Mononuclear cell (primary cell): ENCODE results near the gene SCUBE1. TPM values are rescaled to one million over a fixed set of nuclear protein-coding genes. Genes with fewer than 3 reads are reported as not detected.

ENCODE experiments used
- H3K27me3 ChIP-seq: 2 replicates; pipeline ENCODE4 v1.6.0; 2011; ENCODE audit warnings: low read length, control low read depth; ENCODE audit not compliant: insufficient read depth
- H3K4me1 ChIP-seq: 2 replicates; pipeline ENCODE4 v1.5.1; 2011; ENCODE audit warnings: mild to moderate bottlenecking, low read length, control low read depth; ENCODE audit not compliant: insufficient read depth
- H3K4me3 ChIP-seq: 2 replicates; pipeline ENCODE4 v1.5.1; 2011; ENCODE audit warnings: mild to moderate bottlenecking, low read length, moderate library complexity
- H3K9me3 ChIP-seq: 2 replicates; pipeline ENCODE4 v1.5.1; 2011; ENCODE audit warnings: low read depth, mild to moderate bottlenecking, control low read depth, low read length
- total RNA-seq: library from RNA; depleted of rRNA; stranded (reverse); fragments of >200 nt; gene quantifications from one replicate; pipeline ENCODE4 v1.2.3, GENCODE V29; 2012

The SCUBE1 gene
- total RNA-seq, 1 donor = 0.94 TPM

- Histone ChIP-seq H3K4me1 (peaks cover 31% of the 10 kb centered on the region), H3K27me3 (no peaks in the 10 kb centered on the region), H3K9me3 (no peaks in the 10 kb centered on the region), H3K4me3 (no peak overlapping the region)
These were observed 82.6 kb downstream of the SCUBE1 start for GRCh38 chr22:43260331-43261231.

- H3K27me3 ChIP-seq = no peaks in the 10 kb centered on the region
- H3K4me1 ChIP-seq = peaks cover 7% of the 10 kb centered on the region
- H3K4me3 ChIP-seq = no peak overlapping the region
- no peaks in the 10 kb centered on the region for H3K9me3 ChIP-seq
These were observed 85.2 kb downstream of the SCUBE1 start for GRCh38 chr22:43257961-43258360.

GRCh38 chr22:43257549-43257948 is 85.6 kb downstream of the SCUBE1 start:
- no peak overlapping the region for H3K4me3 ChIP-seq

GRCh38 chr22:43256976-43257545 is 86.1 kb downstream of the SCUBE1 start:
- no peaks in the 10 kb centered on the region for H3K4me1 ChIP-seq
- no peak overlapping the region for H3K4me3 ChIP-seq
- H3K27me3 ChIP-seq = no peaks in the 10 kb centered on the region
- H3K9me3 ChIP-seq = no peaks in the 10 kb centered on the region

More at GRCh38 chr22:43257549-43257948, 85.6 kb downstream of the SCUBE1 start:
- no peaks in the 10 kb centered on the region for H3K9me3 ChIP-seq
- no peaks in the 10 kb centered on the region for H3K27me3 ChIP-seq
- peaks cover 3% of the 10 kb centered on the region for H3K4me1 ChIP-seq

- H3K27me3 ChIP-seq = no peaks in the 10 kb centered on the region
- no peaks in the 10 kb centered on the region for H3K4me1 ChIP-seq
- H3K9me3 ChIP-seq = no peaks in the 10 kb centered on the region
- no peak overlapping the region for H3K4me3 ChIP-seq
These were observed 86.6 kb downstream of the SCUBE1 start for GRCh38 chr22:43256569-43256968.

- H3K4me1 ChIP-seq = no peaks in the 10 kb centered on the region
- H3K9me3 ChIP-seq = no peaks in the 10 kb centered on the region
- no peaks in the 10 kb centered on the region for H3K27me3 ChIP-seq
- no peak overlapping the region for H3K4me3 ChIP-seq
These were observed 87.9 kb downstream of the SCUBE1 start for GRCh38 chr22:43255299-43255698.

- H3K27me3 ChIP-seq = no peaks in the 10 kb centered on the region
- no peaks in the 10 kb centered on the region for H3K9me3 ChIP-seq
- no peak overlapping the region for H3K4me3 ChIP-seq
- no peaks in the 10 kb centered on the region for H3K4me1 ChIP-seq
These were observed 89.3 kb downstream of the SCUBE1 start for GRCh38 chr22:43253839-43254238.

GRCh38 chr22:43252319-43252718 is 90.9 kb downstream of the SCUBE1 start:
- Histone ChIP-seq H3K4me3 (no peak overlapping the region), H3K4me1 (no peaks in the 10 kb centered on the region), H3K9me3 (no peaks in the 10 kb centered on the region), H3K27me3 (no peaks in the 10 kb centered on the region)

GRCh38 chr22:43249789-43250471 is 93.2 kb downstream of the SCUBE1 start:
- Histone ChIP-seq H3K4me1 (no peaks in the 10 kb centered on the region), H3K4me3 (no peak overlapping the region), H3K27me3 (no peaks in the 10 kb centered on the region), H3K9me3 (no peaks in the 10 kb centered on the region)

- Histone ChIP-seq H3K27me3 (no peaks in the 10 kb centered on the region), H3K4me1 (no peaks in the 10 kb centered on the region), H3K4me3 (no peak overlapping the region), H3K9me3 (no peaks in the 10 kb centered on the region)
These were observed 95.5 kb downstream of the SCUBE1 start for GRCh38 chr22:43247546-43248260.

- Histone ChIP-seq H3K4me1 (no peaks in the 10 kb centered on the region), H3K4me3 (no peak overlapping the region), H3K9me3 (no peaks in the 10 kb centered on the region), H3K27me3 (no peaks in the 10 kb centered on the region)
These were observed 97.0 kb downstream of the SCUBE1 start for GRCh38 chr22:43246188-43246587.

GRCh38 chr22:43245717-43246116 is 97.5 kb downstream of the SCUBE1 start:
- no peak overlapping the region for H3K4me3 ChIP-seq

GRCh38 chr22:43244803-43245527 is 98.2 kb downstream of the SCUBE1 start:
- H3K4me3 ChIP-seq = no peak overlapping the region
- no peaks in the 10 kb centered on the region for H3K27me3 ChIP-seq

More at GRCh38 chr22:43245717-43246116, 97.5 kb downstream of the SCUBE1 start:
- Histone ChIP-seq H3K4me1 (no peaks in the 10 kb centered on the region), H3K27me3 (no peaks in the 10 kb centered on the region), H3K9me3 (no peaks in the 10 kb centered on the region)

GRCh38 chr22:43244402-43244801 is 98.8 kb downstream of the SCUBE1 start:
- Histone ChIP-seq H3K27me3 (no peaks in the 10 kb centered on the region), H3K4me3 (no peak overlapping the region), H3K9me3 (no peaks in the 10 kb centered on the region), H3K4me1 (no peaks in the 10 kb centered on the region)

More at GRCh38 chr22:43244803-43245527, 98.2 kb downstream of the SCUBE1 start:
- no peaks in the 10 kb centered on the region for H3K4me1 ChIP-seq
- no peaks in the 10 kb centered on the region for H3K9me3 ChIP-seq
